DOHH2 (cell line): Measurements from ENCODE around the gene ACOT11.
"Not testable (repeated sequence)": the region's sequence is repeated elsewhere in the genome, so short reads cannot be mapped to it uniquely, and the experiment has no call there.

Experiments
- H3F3A ChIP-seq: fragments of 200-600 bp; sonication (generic), shearing (Covaris generic); 2 replicates; pipeline ENCODE4 v1.6.0; 2016; ENCODE audit warnings: antibody characterized with exemption, mild to moderate bottlenecking; ENCODE audit not compliant: control insufficient read depth, insufficient read depth
- H3K27ac ChIP-seq: fragments of 200-600 bp; sonication (generic); 2 replicates; pipeline ENCODE4 v1.5.1; 2014; ENCODE audit warnings: low read depth, mild to moderate bottlenecking, low read length, moderate library complexity
- H3K27me3 ChIP-seq: fragments of 200-600 bp; sonication (generic); 2 replicates; pipeline ENCODE4 v1.6.1; 2014; ENCODE audit warnings: mild to moderate bottlenecking, low read length, mixed read lengths; ENCODE audit not compliant: control insufficient read depth
- H3K36me3 ChIP-seq: fragments of 200-600 bp; sonication (generic); 2 replicates; pipeline ENCODE4 v1.6.1; 2014; ENCODE audit warnings: mild to moderate bottlenecking, low read length, moderate library complexity, mixed read lengths; ENCODE audit not compliant: control insufficient read depth
- H3K4me1 ChIP-seq: fragments of 200-600 bp; sonication (generic); 2 replicates; pipeline ENCODE4 v1.6.1; 2014; ENCODE audit warnings: mild to moderate bottlenecking, low read length, mixed read lengths; ENCODE audit not compliant: control insufficient read depth
- H3K4me2 ChIP-seq: fragments of 200-600 bp; sonication (generic); 2 replicates; pipeline ENCODE4 v1.6.0; 2014; ENCODE audit warnings: mild to moderate bottlenecking, low read length, moderate library complexity
- H3K4me3 ChIP-seq: fragments of 200-600 bp; sonication (generic); 2 replicates; pipeline ENCODE4 v1.5.1; 2014; ENCODE audit warnings: mild to moderate bottlenecking, low read length, mixed read lengths
- H3K79me2 ChIP-seq: fragments of 200-600 bp; sonication (generic); 2 replicates; pipeline ENCODE4 v1.6.1; 2014; ENCODE audit warnings: mild to moderate bottlenecking, low read length, mixed read lengths; ENCODE audit not compliant: control insufficient read depth
- H3K9me2 ChIP-seq: fragments of 200-600 bp; sonication (generic); replicated peaks from 2 replicates; pipeline ENCODE4 v1.6.1; 2014; ENCODE audit warnings: mild to moderate bottlenecking, low read length, mixed read lengths; ENCODE audit not compliant: control insufficient read depth
- H3K9me3 ChIP-seq: fragments of 200-600 bp; sonication (generic); 2 replicates; pipeline ENCODE4 v1.6.1; 2014; ENCODE audit warnings: antibody characterized with exemption, low read length, mixed read lengths; ENCODE audit not compliant: control insufficient read depth, insufficient read depth
- H4K20me1 ChIP-seq: fragments of 200-600 bp; sonication (generic); 2 replicates; pipeline ENCODE4 v1.6.0; 2014; ENCODE audit warnings: low read depth, mild to moderate bottlenecking, antibody characterized with exemption, low read length, moderate library complexity; ENCODE audit not compliant: control insufficient read depth, insufficient read depth
- EZH2phosphoT487 ChIP-seq: fragments of 200-600 bp; sonication (generic); IDR thresholded peaks from 2 replicates; pipeline ENCODE4 v1.6.1; 2017; ENCODE audit warnings: borderline replicate concordance, mild to moderate bottlenecking, antibody characterized with exemption, low read length, moderate library complexity, mixed read lengths
- TF ChIP-seq, protein P1 (sequence below): fragments of 200-600 bp; sonication (generic); IDR thresholded peaks from one replicate; pipeline ENCODE4 v1.5.1; 2014; ENCODE audit warnings: antibody characterized with exemption, mild to moderate bottlenecking, low read depth, low read length; ENCODE audit not compliant: poor library complexity, severe bottlenecking

The ACOT11 gene

DNA sequence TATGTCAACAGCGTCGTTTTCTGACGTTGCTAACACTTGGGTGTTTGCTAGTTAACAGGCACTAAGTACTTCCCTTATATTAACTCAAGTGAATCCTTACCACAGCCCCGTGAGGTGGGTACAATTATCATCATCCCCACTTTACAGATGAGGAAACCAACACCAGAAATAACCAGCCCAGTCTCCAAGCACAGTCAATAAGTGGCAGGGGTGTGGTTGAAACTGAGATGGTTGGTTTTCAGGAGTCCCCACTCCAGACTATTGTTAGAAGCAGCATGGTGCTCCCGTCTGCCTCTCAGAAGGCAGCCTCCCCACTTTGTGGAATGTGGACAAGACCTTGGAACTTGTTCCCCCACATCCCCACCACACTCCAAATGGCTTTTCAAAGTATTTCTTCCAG lies 45.7 kb upstream of the ACOT11 start:
- H3K9me2 ChIP-seq, result no peaks in the 10 kb centered on the region
- no peaks in the 10 kb centered on the region for H3K36me3 ChIP-seq
- H3K27me3 ChIP-seq, result peaks cover 36% of the 10 kb centered on the region
- no peaks in the 10 kb centered on the region for H4K20me1 ChIP-seq
- no peaks in the 10 kb centered on the region for H3K9me3 ChIP-seq
- TF ChIP-seq EZH2phosphoT487, result no peak
- TF ChIP-seq, protein P1, sequence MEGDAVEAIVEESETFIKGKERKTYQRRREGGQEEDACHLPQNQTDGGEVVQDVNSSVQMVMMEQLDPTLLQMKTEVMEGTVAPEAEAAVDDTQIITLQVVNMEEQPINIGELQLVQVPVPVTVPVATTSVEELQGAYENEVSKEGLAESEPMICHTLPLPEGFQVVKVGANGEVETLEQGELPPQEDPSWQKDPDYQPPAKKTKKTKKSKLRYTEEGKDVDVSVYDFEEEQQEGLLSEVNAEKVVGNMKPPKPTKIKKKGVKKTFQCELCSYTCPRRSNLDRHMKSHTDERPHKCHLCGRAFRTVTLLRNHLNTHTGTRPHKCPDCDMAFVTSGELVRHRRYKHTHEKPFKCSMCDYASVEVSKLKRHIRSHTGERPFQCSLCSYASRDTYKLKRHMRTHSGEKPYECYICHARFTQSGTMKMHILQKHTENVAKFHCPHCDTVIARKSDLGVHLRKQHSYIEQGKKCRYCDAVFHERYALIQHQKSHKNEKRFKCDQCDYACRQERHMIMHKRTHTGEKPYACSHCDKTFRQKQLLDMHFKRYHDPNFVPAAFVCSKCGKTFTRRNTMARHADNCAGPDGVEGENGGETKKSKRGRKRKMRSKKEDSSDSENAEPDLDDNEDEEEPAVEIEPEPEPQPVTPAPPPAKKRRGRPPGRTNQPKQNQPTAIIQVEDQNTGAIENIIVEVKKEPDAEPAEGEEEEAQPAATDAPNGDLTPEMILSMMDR, result no peak
- no peak overlapping the region for H3K4me2 ChIP-seq
- H3F3A ChIP-seq, result no peaks in the 10 kb centered on the region
- H3K79me2 ChIP-seq, result no peaks in the 10 kb centered on the region
- peaks cover 7% of the 10 kb centered on the region for H3K4me1 ChIP-seq
- H3K27ac ChIP-seq, result no peak overlapping the region
- no peak overlapping the region for H3K4me3 ChIP-seq

DNA sequence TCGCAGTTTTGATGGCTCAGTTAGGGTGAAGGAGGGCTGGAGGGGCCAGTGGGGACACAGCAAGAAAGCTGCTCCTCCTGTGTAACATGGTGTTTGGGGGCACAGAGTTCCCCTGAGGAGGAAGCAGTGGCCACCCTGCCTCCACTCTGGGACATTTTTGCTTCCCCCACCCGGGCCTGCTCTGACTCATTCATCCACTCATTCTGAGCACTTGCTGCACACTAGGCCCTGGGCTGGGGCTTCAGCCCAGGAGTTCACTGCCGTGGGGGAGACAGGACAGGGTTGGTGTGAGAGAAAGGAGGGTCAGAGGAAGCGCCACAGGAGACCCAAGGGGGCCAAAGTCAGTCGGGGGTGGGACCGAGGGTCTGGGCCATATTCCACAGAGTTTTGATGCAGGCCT lies 41.4 kb upstream of the ACOT11 start:
- Histone ChIP-seq H4K20me1 (no peaks in the 10 kb centered on the region), H3K27me3 (peaks cover 13% of the 10 kb centered on the region), H3K79me2 (no peaks in the 10 kb centered on the region), H3K4me3 (no peak overlapping the region), H3K27ac (no peak overlapping the region), H3K36me3 (no peaks in the 10 kb centered on the region), H3K4me1 (no peaks in the 10 kb centered on the region), H3K9me2 (no peaks in the 10 kb centered on the region), H3K4me2 (no peak overlapping the region), H3K9me3 (no peaks in the 10 kb centered on the region), H3F3A (no peaks in the 10 kb centered on the region)
- TF ChIP-seq, protein P1, result no peak
- no peak for TF ChIP-seq EZH2phosphoT487

DNA sequence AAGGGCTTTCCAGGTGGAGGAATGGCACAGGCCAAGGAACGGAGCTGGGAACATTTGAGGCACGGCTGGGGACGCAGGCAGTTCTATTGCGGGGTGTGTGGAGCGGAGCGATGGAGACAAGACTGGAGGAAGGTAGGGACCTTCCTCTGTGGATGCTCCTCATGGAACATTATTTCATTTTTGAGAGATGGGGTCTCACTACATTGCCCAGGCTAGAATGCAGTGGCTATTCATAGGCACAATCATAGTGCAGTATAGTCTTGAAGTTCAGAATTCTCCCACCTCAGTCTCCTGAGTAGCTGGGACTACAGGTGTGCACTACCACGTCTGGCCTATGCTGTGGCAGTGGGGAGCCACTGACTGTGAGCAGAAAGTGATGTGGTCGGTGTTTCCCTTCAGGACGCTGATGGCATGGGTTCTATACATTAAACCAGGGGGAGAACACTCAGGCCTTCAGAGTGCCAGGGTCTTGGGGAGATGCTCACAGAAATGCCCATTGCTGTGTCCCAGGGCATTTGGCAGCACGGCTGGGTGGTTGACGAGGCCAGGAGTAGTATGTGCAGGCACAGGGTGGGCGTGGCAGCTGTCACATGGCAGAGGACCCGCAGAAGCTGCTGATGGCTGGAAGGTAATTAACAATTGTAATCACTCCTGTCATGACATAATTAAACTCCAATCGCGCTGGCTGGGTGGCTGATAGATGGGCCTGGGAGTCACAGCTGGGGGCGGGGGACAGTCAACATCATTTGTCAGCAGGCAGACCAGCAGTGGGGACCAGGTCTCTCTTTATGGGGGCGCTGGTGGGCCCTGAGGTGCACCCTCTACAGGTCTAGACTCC lies 40.8 kb upstream of the ACOT11 start:
- Histone ChIP-seq H3K9me2 (no peaks in the 10 kb centered on the region), H3K4me1 (no peaks in the 10 kb centered on the region), H3K79me2 (no peaks in the 10 kb centered on the region), H3K36me3 (no peaks in the 10 kb centered on the region), H3K27me3 (peaks cover 7% of the 10 kb centered on the region), H3K4me2 (no peak overlapping the region), H3F3A (no peaks in the 10 kb centered on the region), H3K4me3 (no peak overlapping the region), H4K20me1 (no peaks in the 10 kb centered on the region), H3K9me3 (no peaks in the 10 kb centered on the region), H3K27ac (no peak overlapping the region)
- no peak for TF ChIP-seq EZH2phosphoT487

DNA sequence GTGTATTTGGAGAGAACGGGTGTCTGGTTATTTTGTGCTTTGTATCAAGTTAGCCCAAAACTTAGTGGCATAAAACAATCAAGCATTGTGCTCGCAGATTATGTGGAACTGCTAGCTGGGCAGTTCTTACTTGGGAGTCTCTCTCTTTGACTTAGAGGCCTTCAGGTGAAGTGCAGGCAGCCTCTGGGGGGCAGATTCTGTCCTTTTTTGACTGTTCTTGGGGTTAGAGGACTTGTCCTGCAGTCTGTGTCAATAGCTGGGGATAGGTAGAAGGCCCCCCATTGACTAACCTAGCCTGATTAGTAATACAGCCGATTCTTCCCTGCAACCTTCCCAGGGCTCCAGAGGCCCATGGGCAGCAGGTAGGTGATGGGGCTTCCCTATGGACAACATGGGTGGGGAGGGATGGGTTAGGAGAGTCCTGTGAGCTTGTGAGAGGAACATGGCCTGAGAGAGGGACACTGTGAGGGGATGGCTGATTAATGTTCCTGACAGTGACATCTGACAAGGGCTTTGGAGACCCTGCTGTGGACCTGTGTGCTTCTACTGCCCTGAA lies 37.2 kb upstream of the ACOT11 start:
- no peak overlapping the region for H3K27ac ChIP-seq
- H3K4me3 ChIP-seq, result no peak overlapping the region
- no peaks in the 10 kb centered on the region for H3K4me1 ChIP-seq
- H3K27me3 ChIP-seq, result no peaks in the 10 kb centered on the region
- H3K9me3 ChIP-seq, result no peaks in the 10 kb centered on the region
- no peaks in the 10 kb centered on the region for H3K36me3 ChIP-seq
- H3F3A ChIP-seq, result no peaks in the 10 kb centered on the region
- H3K9me2 ChIP-seq, result no peaks in the 10 kb centered on the region
- TF ChIP-seq EZH2phosphoT487, result no peak
- H4K20me1 ChIP-seq, result no peaks in the 10 kb centered on the region
- H3K79me2 ChIP-seq, result no peaks in the 10 kb centered on the region
- no peak overlapping the region for H3K4me2 ChIP-seq

DNA sequence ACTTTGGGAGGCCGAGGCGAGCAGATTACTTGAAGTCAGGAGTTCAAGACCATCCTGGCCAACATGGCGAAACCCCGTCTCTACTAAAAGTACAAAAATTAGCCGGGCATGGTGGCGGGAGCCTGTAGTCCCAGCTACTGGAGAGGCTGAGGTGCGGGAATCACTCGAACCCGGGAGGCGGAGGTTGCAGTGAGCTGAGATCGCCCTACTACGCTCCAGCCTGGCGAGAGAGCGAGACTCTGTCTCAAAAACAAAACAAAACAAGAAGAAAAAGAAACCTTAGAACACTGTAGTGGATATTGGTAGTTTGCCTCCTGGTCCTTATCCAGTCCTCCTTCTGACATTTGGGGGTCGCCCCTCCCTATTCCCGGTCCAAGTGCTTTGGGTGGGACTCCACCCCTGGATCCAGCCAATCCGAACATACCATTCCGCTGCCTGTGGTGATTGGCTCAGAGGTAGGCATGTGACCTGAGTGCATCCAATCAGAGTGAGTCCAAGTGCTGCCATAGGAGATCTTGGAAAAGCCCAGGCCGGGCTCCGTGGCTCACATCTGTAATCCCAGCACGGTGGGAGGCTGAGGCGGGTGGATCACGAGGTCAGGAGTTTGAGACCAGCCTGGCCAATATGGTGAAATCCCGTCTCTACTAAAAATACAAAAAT lies 34.0 kb upstream of the ACOT11 start:
- not testable (repeated sequence) for H3K4me3 ChIP-seq, H3K27me3 ChIP-seq, H3K9me2 ChIP-seq, H3F3A ChIP-seq, H3K27ac ChIP-seq, H3K9me3 ChIP-seq, H3K36me3 ChIP-seq, H3K4me2 ChIP-seq, H4K20me1 ChIP-seq, H3K79me2 ChIP-seq, H3K4me1 ChIP-seq
